Mucosa of rectum (tissue), 2 donors: ENCODE data around the gene TNNC1.

Experiments
- H3K27ac ChIP-seq, 2 donors: one replicate each; pipeline ENCODE4 v1.7.0; 2013; ENCODE audit warnings: inconsistent platforms in 2 of 2, low read depth in 2 of 2, low read length in 2 of 2
- H3K27me3 ChIP-seq, 2 donors: one replicate each; pipeline ENCODE4 v1.7.0; 2013; ENCODE audit warnings: low read length in 2 of 2; ENCODE audit not compliant: control insufficient read depth in 2 of 2, insufficient read depth in 2 of 2
- H3K36me3 ChIP-seq, 2 donors: one replicate each; pipeline ENCODE4 v1.7.0; 2013; ENCODE audit warnings: low read length in 2 of 2; ENCODE audit not compliant: control insufficient read depth in 2 of 2, insufficient read depth in 2 of 2
- H3K4me1 ChIP-seq, 2 donors: one replicate each; pipeline ENCODE4 v1.7.0; 2013; ENCODE audit warnings: low read length in 2 of 2, mild to moderate bottlenecking in 1 of 2; ENCODE audit not compliant: control insufficient read depth in 2 of 2, insufficient read depth in 2 of 2
- H3K4me3 ChIP-seq, 2 donors: one replicate each; pipeline ENCODE4 v1.7.0; 2013; ENCODE audit warnings: low read length in 2 of 2
- H3K9ac ChIP-seq, 2 donors: one replicate each; pipeline ENCODE4 v1.7.0; 2013; ENCODE audit warnings: low read length in 2 of 2, low read depth in 1 of 2, mild to moderate bottlenecking in 1 of 2
- H3K9me3 ChIP-seq, 2 donors: one replicate each; pipeline ENCODE4 v1.7.0; 2013; ENCODE audit warnings: low read length in 2 of 2; ENCODE audit not compliant: control insufficient read depth in 2 of 2
- donor health status: healthy.
- donor health status: Normal muscosa, but diverticular disease.

TNNC1 gene

GRCh38 chr3:52429779-52430415, 23.9 kb downstream of the TNNC1 start:
- no peak overlapping the region for H3K4me3 ChIP-seq
- H3K27ac ChIP-seq = no peak overlapping the region
- H3K36me3 ChIP-seq = no peaks in the 10 kb centered on the region
- H3K27me3 ChIP-seq = no peaks in the 10 kb centered on the region
- H3K4me1 ChIP-seq = peaks cover 5 to 8% of the 10 kb centered on the region in 2 donors
- no peak overlapping the region for H3K9ac ChIP-seq
- H3K9me3 ChIP-seq = no peaks in the 10 kb centered on the region

DNA sequence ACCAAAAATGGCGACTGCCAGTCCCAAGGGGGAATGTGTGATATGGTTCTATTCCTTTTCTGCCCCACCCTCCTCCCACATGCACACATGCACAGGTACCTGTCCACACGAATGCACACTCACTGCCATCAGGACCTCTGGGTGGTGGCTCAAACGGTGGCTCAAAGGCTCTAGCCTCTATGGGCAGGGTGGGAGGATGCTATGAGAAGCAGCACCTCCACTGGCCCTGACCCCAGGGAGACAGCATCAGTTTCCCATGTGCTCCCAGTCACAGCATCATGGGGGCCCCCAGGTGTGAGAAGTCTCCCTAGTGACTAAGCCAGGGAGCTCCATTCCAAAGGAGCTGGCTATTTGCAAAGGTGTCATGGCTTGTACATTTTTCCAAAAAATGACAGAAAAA, 24.8 kb downstream of the TNNC1 start:
- H3K9me3 ChIP-seq = no peaks in the 10 kb centered on the region
- H3K4me3 ChIP-seq = no peak overlapping the region
- H3K27me3 ChIP-seq = no peaks in the 10 kb centered on the region
- H3K4me1 ChIP-seq = peaks cover 5 to 8% of the 10 kb centered on the region in 2 donors
- H3K27ac ChIP-seq = no peak overlapping the region
- no peaks in the 10 kb centered on the region for H3K36me3 ChIP-seq
- H3K9ac ChIP-seq = no peak overlapping the region

DNA sequence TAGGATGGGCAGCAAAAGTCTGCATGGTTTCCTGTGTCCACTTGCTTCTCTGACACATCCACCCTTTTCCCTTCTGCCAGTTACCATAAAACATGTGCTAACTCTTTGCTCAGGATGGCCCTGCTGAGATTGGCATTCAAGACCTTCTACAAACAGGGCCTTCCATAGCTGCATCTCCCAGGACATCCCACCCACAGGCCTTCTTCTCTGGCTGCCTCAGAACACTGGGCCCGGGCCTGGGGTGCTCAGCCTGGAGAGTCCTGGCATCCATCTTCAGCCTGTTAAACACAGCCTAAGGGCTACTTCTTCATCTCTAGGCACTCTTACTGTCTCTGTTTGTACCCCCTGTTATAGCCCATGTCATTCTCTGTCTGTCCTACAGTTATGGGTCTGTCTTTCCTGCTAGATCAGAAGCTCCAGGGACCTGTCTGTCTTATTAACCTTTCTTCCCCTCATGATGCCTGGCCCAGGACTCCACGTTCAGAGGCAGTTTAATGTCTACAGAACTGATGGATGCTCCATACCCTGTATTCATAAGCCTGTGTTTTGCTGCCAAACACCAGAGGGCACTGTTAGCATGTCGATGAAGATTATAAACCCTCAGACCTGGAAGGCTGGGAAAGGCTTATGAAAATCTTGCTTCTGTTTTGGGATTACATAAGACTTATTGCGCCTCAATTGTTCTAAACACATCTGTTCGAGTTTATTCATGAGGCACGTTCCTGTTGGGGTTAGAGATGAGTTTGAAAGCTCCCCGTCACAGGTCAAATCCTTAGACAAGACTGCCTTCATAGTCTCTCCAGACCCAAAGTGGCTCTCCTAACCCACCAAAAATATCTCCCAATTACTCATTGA, 25.5 kb downstream of the TNNC1 start:
- H3K27me3 ChIP-seq = no peaks in the 10 kb centered on the region
- H3K4me3 ChIP-seq = no peak overlapping the region
- H3K9ac ChIP-seq = no peak overlapping the region
- H3K27ac ChIP-seq = no peak overlapping the region
- H3K4me1 ChIP-seq = peaks cover under 1 to 3% of the 10 kb centered on the region in 2 donors
- H3K36me3 ChIP-seq = no peaks in the 10 kb centered on the region
- no peaks in the 10 kb centered on the region for H3K9me3 ChIP-seq

GRCh38 chr3:52423173-52423572, 30.7 kb downstream of the TNNC1 start:
- H3K4me1 ChIP-seq = no peaks in the 10 kb centered on the region
- H3K4me3 ChIP-seq = no peak overlapping the region
- H3K36me3 ChIP-seq = peaks cover 0 to 5% of the 10 kb centered on the region in 2 donors
- H3K9me3 ChIP-seq = no peaks in the 10 kb centered on the region
- no peaks in the 10 kb centered on the region for H3K27me3 ChIP-seq
- H3K9ac ChIP-seq = no peak overlapping the region
- no peak overlapping the region for H3K27ac ChIP-seq

GRCh38 chr3:52422669-52423068, 31.2 kb downstream of the TNNC1 start:
- Histone ChIP-seq H3K36me3 (peaks cover 0 to 5% of the 10 kb centered on the region in 2 donors), H3K4me1 (no peaks in the 10 kb centered on the region), H3K27me3 (no peaks in the 10 kb centered on the region), H3K4me3 (no peak overlapping the region), H3K9ac (no peak overlapping the region), H3K27ac (no peak overlapping the region), H3K9me3 (no peaks in the 10 kb centered on the region)

GRCh38 chr3:52420388-52420787, 33.5 kb downstream of the TNNC1 start:
- Histone ChIP-seq H3K4me1 (no peaks in the 10 kb centered on the region), H3K27me3 (no peaks in the 10 kb centered on the region), H3K4me3 (no peak overlapping the region), H3K9ac (no peak overlapping the region), H3K9me3 (no peaks in the 10 kb centered on the region), H3K36me3 (peaks cover 0 to 5% of the 10 kb centered on the region in 2 donors), H3K27ac (no peak overlapping the region)

GRCh38 chr3:52415800-52416199, 38.0 kb downstream of the TNNC1 start:
- H3K9me3 ChIP-seq = no peaks in the 10 kb centered on the region
- no peaks in the 10 kb centered on the region for H3K36me3 ChIP-seq
- H3K27ac ChIP-seq = no peak overlapping the region
- H3K4me1 ChIP-seq = peaks cover 17 to 21% of the 10 kb centered on the region in 2 donors
- H3K4me3 ChIP-seq = no peak overlapping the region
- no peaks in the 10 kb centered on the region for H3K27me3 ChIP-seq
- H3K9ac ChIP-seq = no peak overlapping the region

DNA sequence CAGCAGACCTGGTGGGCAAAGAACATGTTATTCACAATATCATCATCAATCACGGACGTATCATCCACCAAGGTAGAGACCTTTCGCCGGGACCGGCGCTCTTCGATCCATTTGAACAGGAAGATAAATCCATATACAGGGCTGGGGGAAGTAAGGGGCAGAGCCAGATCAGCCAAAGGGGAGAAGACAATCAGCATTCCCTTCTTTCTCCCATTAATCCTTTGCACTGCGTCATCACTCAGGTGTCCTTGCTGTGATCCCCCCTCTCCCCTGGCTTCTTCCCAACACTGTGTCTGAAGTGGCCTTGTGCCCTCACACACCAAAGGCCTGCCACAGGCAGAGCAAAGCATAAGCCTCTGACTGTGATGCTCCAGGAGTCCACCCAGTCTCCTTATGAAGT, 45.4 kb downstream of the TNNC1 start:
- H3K4me1 ChIP-seq = peaks cover 46 to 49% of the 10 kb centered on the region in 2 donors
- H3K9ac ChIP-seq = peak overlapping the region in 1 of 2 donors; percentile 38
- H3K36me3 ChIP-seq = peaks cover 29 to 44% of the 10 kb centered on the region in 2 donors
- H3K4me3 ChIP-seq = peak overlapping the region in 1 of 2 donors; percentile 78
- no peaks in the 10 kb centered on the region for H3K27me3 ChIP-seq
- no peaks in the 10 kb centered on the region for H3K9me3 ChIP-seq
- H3K27ac ChIP-seq = no peak overlapping the region

DNA sequence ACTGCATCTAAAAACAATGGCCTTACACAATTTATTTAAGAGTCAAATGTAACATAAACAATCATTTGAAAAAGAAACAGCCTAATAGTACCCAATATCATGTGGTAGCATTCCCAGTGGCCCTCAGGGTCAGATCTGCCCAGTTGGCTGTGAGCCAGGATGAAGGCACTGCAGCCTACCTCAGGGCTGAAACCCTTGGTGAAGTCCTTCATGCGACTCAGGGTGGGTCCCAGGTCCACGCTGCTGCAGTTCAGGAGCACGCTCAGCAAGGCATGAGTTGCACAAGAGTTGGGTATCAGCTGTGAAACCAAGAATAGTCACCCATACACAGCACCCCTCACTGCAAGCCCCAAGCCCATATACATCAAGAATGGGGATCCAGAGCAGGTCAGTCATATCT, 46.1 kb downstream of the TNNC1 start:
- no peak overlapping the region for H3K27ac ChIP-seq
- no peaks in the 10 kb centered on the region for H3K9me3 ChIP-seq
- peaks cover 36 to 51% of the 10 kb centered on the region in 2 donors for H3K36me3 ChIP-seq
- H3K27me3 ChIP-seq = no peaks in the 10 kb centered on the region
- H3K9ac ChIP-seq = no peak overlapping the region
- peaks cover 41 to 45% of the 10 kb centered on the region in 2 donors for H3K4me1 ChIP-seq
- H3K4me3 ChIP-seq = no peak overlapping the region

DNA sequence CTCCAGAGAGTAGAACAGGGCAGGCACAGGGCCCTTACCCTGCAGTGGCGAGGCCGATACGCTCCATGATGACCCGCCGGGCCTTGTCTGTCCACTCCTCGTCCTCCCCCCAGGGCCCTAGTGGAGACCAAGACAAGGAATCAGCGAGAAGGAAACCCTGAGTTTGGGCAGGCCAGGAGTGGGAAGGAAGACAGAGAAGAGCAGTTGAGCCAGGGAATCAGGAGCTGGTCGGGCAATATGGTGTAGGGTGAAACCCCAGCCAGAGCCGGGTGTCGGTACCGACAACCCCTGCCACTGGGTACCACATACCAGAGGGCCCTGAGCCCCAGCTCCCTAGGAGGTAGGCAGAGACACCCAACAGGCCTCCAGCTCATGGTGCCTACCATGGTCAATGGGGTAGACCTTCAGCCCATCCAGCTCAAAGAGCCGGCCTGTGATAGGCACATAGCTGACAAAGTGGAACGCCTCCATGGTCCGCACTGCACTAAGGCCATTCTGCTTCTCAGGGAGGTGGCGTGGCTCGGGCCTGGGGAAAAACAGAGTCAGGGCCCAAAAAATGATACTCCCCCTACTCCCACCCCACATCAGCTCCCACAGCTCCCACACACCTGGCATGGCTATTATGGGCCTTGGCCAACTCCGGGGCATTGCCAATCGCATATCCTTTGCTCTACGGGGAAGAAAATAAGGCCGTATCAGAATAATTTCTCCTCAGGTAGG, 46.9 kb downstream of the TNNC1 start:
- Histone ChIP-seq H3K27me3 (no peaks in the 10 kb centered on the region), H3K4me1 (peaks cover 34 to 37% of the 10 kb centered on the region in 2 donors), H3K36me3 (peaks cover 44 to 59% of the 10 kb centered on the region in 2 donors), H3K4me3 (no peak overlapping the region), H3K9ac (peak overlapping the region in 1 of 2 donors; percentile 23), H3K9me3 (no peaks in the 10 kb centered on the region), H3K27ac (peak overlapping the region; percentile 59 to 82)
